Chondrocyte (in vitro differentiated cells): ENCODE measurements around the gene SLC24A2. TPM values are rescaled to one million over a fixed set of nuclear protein-coding genes. Genes with fewer than 3 reads are reported as not detected.

ENCODE experiments used
- DNase-seq: peaks from one replicate; pipeline ENCODE4 v3.0.0; 2021; ENCODE audit warnings: mixed read lengths, low spot score
- H3K27ac Mint-ChIP-seq: one replicate; pipeline ENCODE4 v1.8.0; 2021; ENCODE audit warnings: mild to moderate bottlenecking, moderate library complexity, mixed read lengths; ENCODE audit not compliant: unreplicated experiment
- H3K27me3 Mint-ChIP-seq: 2 replicates; pipeline ENCODE4 v1.8.0; 2021; ENCODE audit warnings: low read depth, mixed read lengths
- H3K36me3 Mint-ChIP-seq: 2 replicates; pipeline ENCODE4 v1.8.0; 2021; ENCODE audit warnings: low read depth, mixed read lengths
- H3K4me1 Mint-ChIP-seq: 2 replicates; pipeline ENCODE4 v1.8.0; 2021; ENCODE audit warnings: low read depth, mild to moderate bottlenecking, mixed read lengths
- H3K4me3 Mint-ChIP-seq: one replicate; pipeline ENCODE4 v1.8.0; 2021; ENCODE audit warnings: mild to moderate bottlenecking, moderate library complexity, mixed read lengths; ENCODE audit not compliant: unreplicated experiment
- H3K9me3 Mint-ChIP-seq: 2 replicates; pipeline ENCODE4 v1.8.0; 2021; ENCODE audit warnings: low read depth, mixed read lengths
- CTCF ChIP-seq: fragments of 200-600 bp; sonication (generic); IDR thresholded peaks from 2 replicates; pipeline ENCODE4 v1.5.0; 2021; ENCODE audit warnings: antibody characterized with exemption, mild to moderate bottlenecking, moderate library complexity
- total RNA-seq: library from RNA; stranded (reverse); gene quantifications from 3 replicates; pipeline ENCODE4 v1.2.1, GENCODE V29; 2021

Gene SLC24A2
- total RNA-seq, 1 donor from 2014 or later = not detected

- Mint-ChIP-seq H3K9me3 (no peaks in the 10 kb centered on the region), H3K27me3 (peaks cover 17% of the 10 kb centered on the region), H3K27ac (no peak overlapping the region), H3K36me3 (no peaks in the 10 kb centered on the region), H3K4me1 (no peaks in the 10 kb centered on the region), H3K4me3 (no peak overlapping the region)
- TF ChIP-seq CTCF = no peak
- DNase-seq = no peak
Observed at GRCh38 chr9:19782005-19782404, 6.8 kb downstream of the SLC24A2 start.

- no peak for TF ChIP-seq CTCF
- H3K4me3 Mint-ChIP-seq = no peak overlapping the region
- DNase-seq = no peak
- no peak overlapping the region for H3K27ac Mint-ChIP-seq
- H3K4me1 Mint-ChIP-seq = no peaks in the 10 kb centered on the region
- H3K9me3 Mint-ChIP-seq = no peaks in the 10 kb centered on the region
- H3K36me3 Mint-ChIP-seq = no peaks in the 10 kb centered on the region
- peaks cover 11% of the 10 kb centered on the region for H3K27me3 Mint-ChIP-seq
Observed at GRCh38 chr9:19781240-19781639, 7.6 kb downstream of the SLC24A2 start.

GRCh38 chr9:19771446-19771845 is 17.4 kb downstream of the SLC24A2 start:
- no peak overlapping the region for H3K27ac Mint-ChIP-seq
- no peak overlapping the region for H3K4me3 Mint-ChIP-seq
- H3K9me3 Mint-ChIP-seq = no peaks in the 10 kb centered on the region
- DNase-seq = no peak
- no peaks in the 10 kb centered on the region for H3K4me1 Mint-ChIP-seq
- H3K27me3 Mint-ChIP-seq = peaks cover 7% of the 10 kb centered on the region
- H3K36me3 Mint-ChIP-seq = no peaks in the 10 kb centered on the region
- TF ChIP-seq CTCF = no peak

GRCh38 chr9:19770973-19771372 is 17.9 kb downstream of the SLC24A2 start:
- Mint-ChIP-seq H3K27me3 (peaks cover 7% of the 10 kb centered on the region), H3K9me3 (peaks cover under 1% of the 10 kb centered on the region), H3K4me3 (no peak overlapping the region), H3K36me3 (no peaks in the 10 kb centered on the region), H3K27ac (no peak overlapping the region), H3K4me1 (no peaks in the 10 kb centered on the region)
- DNase-seq = no peak
- TF ChIP-seq CTCF = no peak

GRCh38 chr9:19769213-19769612 is 19.6 kb downstream of the SLC24A2 start:
- Mint-ChIP-seq H3K27ac (no peak overlapping the region), H3K9me3 (peaks cover 17% of the 10 kb centered on the region), H3K36me3 (no peaks in the 10 kb centered on the region), H3K4me1 (no peaks in the 10 kb centered on the region), H3K4me3 (no peak overlapping the region), H3K27me3 (peaks cover 7% of the 10 kb centered on the region)
- DNase-seq = no peak
- no peak for TF ChIP-seq CTCF
